Inflammatory macrophage treated with lipopolysaccharide for 1 hour (primary cell): ENCODE data around the gene ARHGAP9.
"Not testable (repeated sequence)": the region's sequence is repeated elsewhere in the genome, so short reads cannot be mapped to it uniquely, and the experiment has no call there.

Experiments used
- DNase-seq, 2 donors: peaks; one replicate each; pipeline ENCODE4 v3.0.0-alpha.2; 2020 to 2022

Gene ARHGAP9

GRCh38 chr12:57517187-57517586, 37.5 kb upstream of the ARHGAP9 start:
- DNase-seq, result no peak

GRCh38 chr12:57516617-57517153, 37.0 kb upstream of the ARHGAP9 start:
- no peak for DNase-seq

DNA sequence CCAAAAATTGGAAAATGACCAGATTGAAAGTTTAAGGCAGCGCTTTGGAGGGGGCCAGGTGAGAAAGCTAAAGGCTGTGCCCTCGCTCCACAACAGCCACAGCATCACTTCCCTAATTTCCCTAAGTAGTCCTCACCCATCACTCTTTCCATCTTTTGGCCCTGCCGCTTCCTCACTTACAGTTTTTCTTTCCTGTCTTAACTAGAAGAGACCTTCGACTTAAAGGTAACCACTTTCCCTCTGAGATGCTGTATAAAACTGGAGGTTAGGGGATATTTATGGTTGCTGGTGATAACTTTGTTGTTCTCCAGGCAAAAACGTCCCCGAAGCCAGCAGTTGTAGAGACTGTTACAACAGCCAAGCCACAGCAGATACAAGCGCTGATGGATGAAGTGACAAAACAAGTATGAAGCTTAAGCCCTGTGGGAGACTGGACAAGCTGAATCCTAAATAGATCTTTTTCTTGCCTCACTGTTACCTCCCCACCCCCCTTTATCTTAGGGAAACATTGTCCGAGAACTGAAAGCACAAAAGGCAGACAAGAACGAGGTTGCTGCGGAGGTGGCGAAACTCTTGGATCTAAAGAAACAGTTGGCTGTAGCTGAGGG, 36.4 kb upstream of the ARHGAP9 start:
- DNase-seq, result no peak

DNA sequence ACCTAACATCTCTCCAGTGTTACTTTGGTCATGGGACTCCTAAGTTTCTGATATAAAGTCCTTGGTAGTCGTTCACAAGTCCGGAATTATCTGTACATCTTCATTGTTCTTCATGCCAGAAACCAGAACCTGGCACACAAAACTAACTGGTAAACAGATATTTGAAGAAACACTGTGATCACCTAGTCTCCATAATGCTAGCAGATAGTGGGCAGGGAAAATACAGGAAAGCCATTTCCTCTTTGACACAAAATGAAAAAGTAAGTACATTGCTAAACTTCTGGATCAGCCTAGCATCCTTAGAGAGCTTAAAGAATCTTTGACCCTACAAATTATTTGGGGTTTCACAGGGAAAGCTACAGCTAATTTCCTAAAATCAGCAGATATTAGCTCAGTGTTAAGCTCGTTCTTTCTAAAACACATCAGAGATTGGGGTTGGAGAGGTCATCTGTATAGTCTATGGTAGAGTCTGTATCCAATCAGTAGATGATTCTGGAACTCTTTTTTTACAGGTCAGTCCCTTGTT, 35.8 kb upstream of the ARHGAP9 start:
- DNase-seq, result no peak

DNA sequence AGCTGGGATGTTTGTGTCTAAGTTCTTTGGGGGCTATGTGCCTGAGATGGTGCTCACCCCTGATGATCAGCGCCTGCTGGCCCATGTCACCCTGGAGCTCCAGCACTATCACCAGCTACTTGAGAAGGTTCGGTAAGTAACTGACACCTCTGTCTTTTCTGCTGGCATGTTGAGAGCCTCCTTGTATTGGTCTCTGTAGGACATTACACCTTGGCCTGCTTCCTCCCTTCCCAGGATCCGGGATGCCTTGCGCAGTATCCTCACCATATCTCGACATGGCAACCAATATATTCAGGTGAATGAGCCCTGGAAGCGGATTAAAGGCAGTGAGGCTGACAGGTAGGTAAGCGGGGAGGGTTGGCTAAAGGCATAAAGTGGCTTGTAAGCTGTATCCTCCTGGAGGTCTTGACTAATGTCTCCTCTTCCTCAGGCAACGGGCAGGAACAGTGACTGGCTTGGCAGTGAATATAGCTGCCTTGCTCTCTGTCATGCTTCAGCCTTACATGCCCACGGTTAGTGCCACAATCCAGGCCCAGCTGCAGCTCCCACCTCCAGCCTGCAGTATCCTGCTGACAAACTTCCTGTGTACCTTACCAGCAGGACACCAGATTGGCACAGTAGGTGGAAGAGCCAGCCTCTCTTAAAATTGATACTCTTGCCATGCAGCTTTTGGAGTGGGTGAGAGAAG, 35.2 kb upstream of the ARHGAP9 start:
- DNase-seq, result no peak

DNA sequence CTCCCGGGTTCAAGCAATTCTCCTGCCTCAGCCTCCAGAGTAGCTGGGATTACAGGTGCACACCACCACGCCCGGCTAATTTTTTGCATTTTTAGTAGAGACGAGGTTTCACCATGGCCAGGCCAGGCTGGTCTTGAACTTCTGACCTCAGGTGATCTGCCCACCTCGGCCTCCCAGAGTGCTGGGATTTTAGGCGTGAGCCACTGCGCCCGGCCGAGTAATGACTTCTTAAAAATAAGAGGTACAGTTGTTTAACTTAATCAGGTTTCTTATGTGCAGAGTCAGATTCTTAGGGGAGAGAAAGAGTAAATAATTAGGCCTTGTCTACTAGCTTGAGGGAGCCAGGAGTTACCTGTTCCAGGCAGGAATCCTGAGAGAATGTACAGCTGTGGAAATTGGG, 34.6 kb upstream of the ARHGAP9 start:
- not testable (repeated sequence) for DNase-seq

- not testable (repeated sequence) for DNase-seq
Measured at GRCh38 chr12:57513677-57514076, 34.0 kb upstream of the ARHGAP9 start.

DNA sequence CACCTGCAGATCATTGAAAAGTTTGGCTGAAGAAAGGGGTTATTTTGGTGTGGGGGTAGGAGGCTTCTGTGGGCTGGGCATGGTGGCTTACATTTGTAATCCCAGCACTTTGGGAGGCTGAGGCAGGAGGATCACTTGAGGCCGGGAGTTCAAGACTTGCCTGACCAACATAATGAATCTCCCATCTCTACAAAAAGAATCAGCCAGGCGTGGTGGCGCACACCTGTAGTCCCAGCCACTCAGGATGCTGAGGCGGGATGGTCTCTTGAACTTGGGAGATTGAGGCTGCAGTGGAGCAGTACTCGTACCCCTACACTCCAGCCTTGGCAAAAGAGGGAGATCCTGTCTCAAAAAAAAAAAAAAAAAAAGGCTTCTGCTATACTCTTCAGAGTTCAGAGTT, 33.6 kb upstream of the ARHGAP9 start:
- DNase-seq, result no peak

DNA sequence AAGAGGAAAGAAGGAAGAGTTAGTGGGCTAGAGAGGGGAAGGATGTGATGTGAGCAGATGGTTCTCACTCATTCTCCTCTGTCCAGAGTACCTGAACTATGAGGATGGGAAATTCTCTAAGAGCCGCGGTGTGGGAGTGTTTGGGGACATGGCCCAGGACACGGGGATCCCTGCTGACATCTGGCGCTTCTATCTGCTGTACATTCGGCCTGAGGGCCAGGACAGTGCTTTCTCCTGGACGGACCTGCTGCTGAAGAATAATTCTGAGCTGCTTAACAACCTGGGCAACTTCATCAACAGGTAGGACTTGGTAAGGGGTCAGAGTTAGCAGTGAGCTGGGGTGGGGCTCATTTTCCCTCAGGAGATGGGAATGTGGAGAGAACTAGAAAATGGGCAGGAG, 33.0 kb upstream of the ARHGAP9 start:
- DNase-seq, result no peak

DNA sequence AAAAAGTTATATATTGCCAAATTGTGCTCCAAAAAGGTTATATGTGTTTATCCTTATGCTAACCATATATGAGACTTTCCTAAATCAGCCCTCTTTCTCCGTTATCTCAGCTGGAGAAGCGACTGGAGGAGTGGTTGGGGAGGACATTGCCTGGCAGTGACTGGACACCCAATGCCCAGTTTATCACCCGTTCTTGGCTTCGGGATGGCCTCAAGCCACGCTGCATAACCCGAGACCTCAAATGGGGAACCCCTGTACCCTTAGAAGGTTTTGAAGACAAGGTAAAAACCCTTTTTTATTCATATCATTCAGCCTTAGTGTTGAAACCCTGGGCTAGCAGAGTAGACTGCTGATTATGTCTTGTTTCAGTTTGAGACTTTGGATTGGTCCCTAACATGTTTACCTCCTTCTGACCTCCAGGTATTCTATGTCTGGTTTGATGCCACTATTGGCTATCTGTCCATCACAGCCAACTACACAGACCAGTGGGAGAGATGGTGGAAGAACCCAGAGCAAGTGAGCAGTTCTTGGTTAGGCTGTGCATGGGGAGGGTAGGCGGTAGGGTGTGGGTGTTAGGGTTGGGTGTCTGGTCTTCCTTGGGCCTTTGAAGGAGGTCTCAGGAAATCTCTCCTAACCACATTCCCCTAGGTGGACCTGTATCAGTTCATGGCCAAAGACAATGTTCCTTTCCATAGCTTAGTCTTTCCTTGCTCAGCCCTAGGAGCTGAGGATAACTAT, 32.1 kb upstream of the ARHGAP9 start:
- DNase-seq, result no peak

- no peak for DNase-seq
Measured at GRCh38 chr12:57511161-57511560, 31.5 kb upstream of the ARHGAP9 start.

DNA sequence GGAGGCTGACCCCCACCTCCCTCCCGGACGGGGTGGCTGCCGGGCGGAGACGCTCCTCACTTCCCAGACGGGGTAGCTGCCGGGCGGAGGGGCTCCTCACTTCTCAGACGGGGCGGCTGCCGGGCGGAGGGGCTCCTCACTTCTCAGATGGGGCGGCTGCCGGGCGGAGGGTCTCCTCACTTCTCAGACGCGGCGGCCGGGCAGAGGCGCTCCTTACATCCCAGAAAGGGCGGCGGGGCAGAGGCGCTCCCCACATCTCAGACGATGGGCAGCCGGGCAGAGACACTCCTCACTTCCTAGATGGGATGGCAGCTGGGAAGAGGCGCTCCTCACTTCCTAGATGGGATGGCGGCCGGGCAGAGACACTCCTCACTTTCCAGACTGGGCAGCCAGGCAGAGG, 28.1 kb upstream of the ARHGAP9 start:
- DNase-seq, result not testable (repeated sequence)

DNA sequence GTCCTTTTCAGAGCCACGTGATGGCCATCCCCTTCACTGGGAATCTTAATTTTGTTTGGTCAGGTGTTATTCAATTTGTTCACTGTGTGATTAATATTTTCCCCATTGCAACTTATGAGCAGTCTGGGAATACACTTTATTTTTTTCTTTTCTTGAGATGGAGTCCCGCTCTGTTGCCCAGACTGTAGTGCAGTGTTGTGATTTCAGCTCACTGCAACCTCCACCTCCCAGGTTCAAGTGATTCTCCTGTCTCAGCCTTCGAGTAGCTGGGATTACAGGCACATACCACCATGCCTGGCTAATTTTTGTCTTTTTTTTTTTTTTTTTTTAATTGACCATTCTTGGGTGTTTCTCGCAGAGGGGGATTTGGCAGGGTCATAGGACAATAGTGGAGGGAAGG, 26.9 kb upstream of the ARHGAP9 start:
- not testable (repeated sequence) for DNase-seq

GRCh38 chr12:57502311-57502969, 22.8 kb upstream of the ARHGAP9 start:
- DNase-seq, result not testable (repeated sequence)

GRCh38 chr12:57500213-57500612, 20.5 kb upstream of the ARHGAP9 start:
- DNase-seq, result no peak

- no peak for DNase-seq
Measured at GRCh38 chr12:57498571-57498970, 18.9 kb upstream of the ARHGAP9 start.

- DNase-seq, result no peak
Measured at GRCh38 chr12:57498132-57498502, 18.5 kb upstream of the ARHGAP9 start.

DNA sequence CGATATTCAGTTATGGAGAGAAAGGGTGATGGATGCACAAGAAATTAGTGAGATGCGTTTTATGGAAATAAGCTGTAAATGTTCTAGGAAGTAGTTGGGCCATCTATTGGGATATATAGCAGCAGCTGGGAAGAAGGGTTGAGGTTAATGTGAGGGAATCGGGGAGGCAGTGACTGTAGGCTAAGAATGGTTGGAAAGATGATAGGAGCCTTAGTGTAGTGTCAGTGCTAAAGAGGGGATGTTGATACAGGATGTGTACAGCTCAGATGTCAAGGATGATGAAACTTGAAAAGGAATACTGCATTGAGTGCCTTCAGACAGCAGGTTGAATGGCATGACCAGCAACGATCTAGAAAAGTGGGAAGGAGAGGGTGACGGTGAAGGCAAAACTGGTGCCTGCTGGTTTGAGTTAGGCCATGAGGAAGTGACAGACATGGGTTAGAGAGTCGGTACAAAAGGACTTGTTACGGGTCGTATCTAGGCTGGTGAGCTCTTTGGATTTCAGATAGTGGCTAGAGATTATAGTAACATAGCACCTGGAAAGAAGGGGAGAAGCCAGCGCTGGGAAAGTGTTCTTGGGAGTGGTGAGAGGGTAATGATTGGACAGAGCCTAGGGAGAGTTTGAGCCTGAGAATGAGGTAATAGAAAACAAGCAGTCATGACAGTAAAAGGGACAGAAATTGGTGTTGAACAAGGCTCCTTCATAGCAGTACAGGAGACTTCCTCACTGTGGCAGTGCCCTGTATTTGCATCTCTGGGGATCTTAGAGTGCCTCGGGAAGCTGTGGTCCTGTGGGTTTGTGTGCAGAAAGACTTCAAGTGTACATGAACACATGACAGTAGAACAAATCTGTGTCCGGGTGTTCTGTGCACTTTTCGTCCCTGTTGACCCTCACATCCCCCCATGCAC, 17.8 kb upstream of the ARHGAP9 start:
- DNase-seq, result no peak

GRCh38 chr12:57496822-57497221, 17.2 kb upstream of the ARHGAP9 start:
- DNase-seq, result no peak

GRCh38 chr12:57495051-57495701, 15.5 kb upstream of the ARHGAP9 start:
- DNase-seq, result not testable (repeated sequence)
